Peyer's patch (tissue), 4 donors: ENCODE measurements around the gene TSPAN18. TPM values are rescaled to one million over a fixed set of nuclear protein-coding genes. Genes with fewer than 3 reads are reported as not detected.

ENCODE experiments used
- DNase-seq, 3 donors: peaks; one replicate each; pipeline ENCODE4 v3.0.0-alpha.2; 2017 to 2019
- H3K27ac ChIP-seq, 4 donors: fragments of 200-600 bp; sonication (generic); one replicate each; pipeline ENCODE4 v1.5.1; 2016 to 2019
- H3K27me3 ChIP-seq, 2 donors: fragments of 200-600 bp; sonication (generic); one replicate each; pipeline ENCODE4 v1.5.1; 2019
- H3K36me3 ChIP-seq, 3 donors: fragments of 200-600 bp; sonication (generic); one replicate each; pipeline ENCODE4 v1.5.1; 2016 to 2019
- H3K4me1 ChIP-seq, 4 donors: fragments of 200-600 bp; sonication (generic); one replicate each; pipeline ENCODE4 v1.5.1; 2016 to 2019
- H3K4me3 ChIP-seq, 4 donors: fragments of 200-600 bp; sonication (generic); 1 replicate in 3 of 4; 2 replicates in 1 of 4; pipeline ENCODE4 v1.5.1; 2016 to 2019; ENCODE audit warnings: mild to moderate bottlenecking in 1 of 4
- H3K9me3 ChIP-seq, 4 donors: fragments of 200-600 bp; sonication (generic); one replicate each; pipeline ENCODE4 v1.5.1; 2016 to 2019; ENCODE audit warnings: mild to moderate bottlenecking in 1 of 4
- CTCF ChIP-seq, 6 experiments: fragments of 450-650 bp in 4 of 6; fragments of 200-600 bp in 2 of 6; sonication (generic) in 1 of 6; IDR thresholded peaks; one replicate each; pipeline ENCODE4 v1.5.1; 2017 to 2019; ENCODE audit warnings: antibody characterized with exemption in 6 of 6, mild to moderate bottlenecking in 3 of 6, moderate library complexity in 1 of 6
- POLR2A ChIP-seq, 2 donors: fragments of 450-650 bp; IDR thresholded peaks; one replicate each; pipeline ENCODE4 v1.5.1; 2017; ENCODE audit warnings: antibody characterized with exemption in 2 of 2, mild to moderate bottlenecking in 2 of 2, moderate library complexity in 2 of 2
- total RNA-seq, 4 donors: library from RNA; depleted of rRNA; stranded (reverse); fragments of >200 nt; gene quantifications; one replicate each; pipeline ENCODE4 v1.1.0, GENCODE V29; 2016

TSPAN18 gene
- total RNA-seq, 4 donors from 2014 or later: 1.1 to 19.8 (median 3.1) TPM

DNA sequence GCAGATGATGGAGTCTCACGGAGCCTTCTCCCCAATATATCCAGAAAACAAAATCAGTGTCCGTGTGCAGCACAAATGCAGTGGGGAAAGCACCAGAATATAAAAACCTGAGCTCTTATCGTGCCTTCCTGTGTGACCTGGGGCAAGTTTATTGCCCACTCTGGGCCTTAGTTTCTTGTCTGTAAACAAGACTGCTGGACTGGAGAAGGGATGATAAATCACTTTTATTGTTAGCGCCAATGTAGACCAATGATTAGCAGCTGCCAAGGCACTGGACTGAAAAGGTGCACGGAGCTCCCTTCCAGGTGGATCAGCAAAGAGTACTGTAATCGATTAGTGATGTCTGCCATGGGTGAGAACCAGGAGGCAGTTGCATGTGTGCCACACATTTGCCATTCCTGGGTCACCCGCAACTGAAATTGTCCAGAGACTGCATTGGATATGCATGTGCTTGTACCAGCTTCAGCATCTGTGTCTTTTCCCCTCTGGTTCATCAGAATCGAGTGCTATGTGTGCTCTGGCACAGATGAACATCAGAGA lies 89.2 kb downstream of the TSPAN18 start:
- no peaks in the 10 kb centered on the region for H3K9me3 ChIP-seq
- H3K36me3 ChIP-seq: no peaks in the 10 kb centered on the region
- H3K4me3 ChIP-seq: no peak overlapping the region
- no peak overlapping the region for H3K27ac ChIP-seq
- TF ChIP-seq POLR2A (IDR thresholded peaks at IDR 0.05) (no peak), CTCF (IDR thresholded peaks at IDR 0.05) (no peak)
- H3K4me1 ChIP-seq: no peaks in the 10 kb centered on the region
- DNase-seq: no peak
- no peaks in the 10 kb centered on the region for H3K27me3 ChIP-seq

DNA sequence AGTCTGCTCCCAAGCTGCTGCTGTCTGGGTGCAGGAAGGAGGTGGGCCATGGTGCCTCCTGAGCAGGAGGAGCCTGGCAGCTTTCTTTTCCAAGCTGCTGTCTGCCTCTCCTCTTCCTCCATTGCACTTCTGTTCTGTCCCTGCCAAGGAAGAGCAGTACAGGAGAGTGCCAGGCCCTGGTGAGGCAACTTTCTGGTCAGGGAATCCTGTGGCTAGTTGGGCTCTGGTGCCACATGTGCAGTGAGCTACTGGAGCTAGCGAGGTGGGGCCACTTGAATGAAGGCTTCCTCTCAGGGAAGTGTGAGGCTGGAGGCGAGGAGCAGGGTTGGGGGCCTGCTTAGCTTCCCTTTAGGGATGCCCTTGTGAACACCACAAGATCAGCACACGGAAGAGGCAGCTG lies 90.0 kb downstream of the TSPAN18 start:
- Histone ChIP-seq H3K36me3 (no peaks in the 10 kb centered on the region), H3K27ac (no peak overlapping the region), H3K9me3 (no peaks in the 10 kb centered on the region), H3K4me3 (no peak overlapping the region), H3K27me3 (no peaks in the 10 kb centered on the region), H3K4me1 (no peaks in the 10 kb centered on the region)
- no peak for TF ChIP-seq POLR2A (IDR thresholded peaks at IDR 0.05)
- TF ChIP-seq CTCF (IDR thresholded peaks at IDR 0.05): no peak
- no peak for DNase-seq

GRCh38 chr11:44817207-44817949 lies 90.6 kb downstream of the TSPAN18 start:
- no peak for TF ChIP-seq CTCF (IDR thresholded peaks at IDR 0.05)
- no peak for TF ChIP-seq POLR2A (IDR thresholded peaks at IDR 0.05)
- no peak overlapping the region for H3K27ac ChIP-seq
- H3K4me1 ChIP-seq: no peaks in the 10 kb centered on the region
- H3K4me3 ChIP-seq: no peak overlapping the region
- no peaks in the 10 kb centered on the region for H3K27me3 ChIP-seq
- H3K9me3 ChIP-seq: no peaks in the 10 kb centered on the region
- no peaks in the 10 kb centered on the region for H3K36me3 ChIP-seq
- DNase-seq: no peak

- Histone ChIP-seq H3K36me3 (no peaks in the 10 kb centered on the region), H3K4me1 (no peaks in the 10 kb centered on the region), H3K9me3 (no peaks in the 10 kb centered on the region), H3K27ac (no peak overlapping the region), H3K27me3 (no peaks in the 10 kb centered on the region), H3K4me3 (no peak overlapping the region)
- no peak for TF ChIP-seq POLR2A (IDR thresholded peaks at IDR 0.05)
- no peak for TF ChIP-seq CTCF (IDR thresholded peaks at IDR 0.05)
- DNase-seq: no peak
These were observed 91.3 kb downstream of the TSPAN18 start for GRCh38 chr11:44818110-44818509.

GRCh38 chr11:44819346-44819745 lies 92.6 kb downstream of the TSPAN18 start:
- Histone ChIP-seq H3K4me3 (no peak overlapping the region), H3K9me3 (no peaks in the 10 kb centered on the region), H3K4me1 (no peaks in the 10 kb centered on the region), H3K27ac (no peak overlapping the region), H3K27me3 (no peaks in the 10 kb centered on the region), H3K36me3 (no peaks in the 10 kb centered on the region)
- TF ChIP-seq POLR2A (IDR thresholded peaks at IDR 0.05) (no peak), CTCF (IDR thresholded peaks at IDR 0.05) (no peak)
- no peak for DNase-seq
